A549 (cell line): ENCODE results near the gene ITGA11. TPM values are rescaled to one million over a fixed set of nuclear protein-coding genes. Genes with fewer than 3 reads are reported as not detected.

ENCODE experiments used
- ATAC-seq, 2 experiments: fragments of 200-7000 bp in 1 of 2; fragments of >200 bp in 1 of 2; cut with Nextera tagmentation in 1 of 2; cut with Tn5 transposase in 1 of 2; 3 replicates each; pipeline versions ENCODE4 v1.8.0 to v1.9.1; 2018 to 2020; ENCODE audit warnings: mild to moderate bottlenecking in 1 of 2, moderate library complexity in 1 of 2
- CTCF ChIA-PET: fragments of 300-600 bp; sonication (Branson Sonifier 250); formaldehyde crosslinking; extraction: SDS; loops from one replicate; lab custom pipeline; 2021; ENCODE audit warnings: antibody characterized with exemption, inconsistent platforms; lab: Yijun Ruan, JAX
- POLR2A ChIA-PET: fragments of 350-600 bp; formaldehyde crosslinking; extraction: SDS; loops from one replicate; lab custom pipeline; 2021; ENCODE audit warnings: antibody characterized with exemption, inconsistent platforms; lab: Yijun Ruan, JAX
- DNase-seq, 2 experiments: peaks; one replicate each; pipeline versions ENCODE4 v3.0.0 to v3.0.0-alpha.2; 2011 to 2016; ENCODE audit warnings: low read depth in 1 of 2, low spot score in 1 of 2
- FAIRE-seq: peaks from 2 replicates; lab custom pipeline; 2011; peaks lifted over from hg19 to GRCh38; lab: Jason Lieb, UNC
- H3K27ac ChIP-seq, 2 experiments: fragments of >200 bp; sonication (Bioruptor Twin); formaldehyde crosslinking; 3 replicates each; pipeline ENCODE4 v1.5.1; 2016 to 2017
- H3K4me1 ChIP-seq: fragments of >200 bp; sonication (Bioruptor Twin); formaldehyde crosslinking; 3 replicates; pipeline ENCODE4 v1.6.1; 2016
- H3K4me2 ChIP-seq: fragments of >200 bp; sonication (Bioruptor Twin); formaldehyde crosslinking; 3 replicates; pipeline ENCODE4 v1.6.1; 2016
- H3K4me3 ChIP-seq: fragments of >200 bp; sonication (Bioruptor Twin); formaldehyde crosslinking; 3 replicates; pipeline ENCODE4 v1.5.1; 2016
- H3K9me3 ChIP-seq: fragments of >200 bp; sonication (Bioruptor Twin); formaldehyde crosslinking; 3 replicates; pipeline ENCODE4 v1.6.1; 2016
- CEBPB ChIP-seq, 2 experiments: fragments of >200 bp in 1 of 2; sonication (Bioruptor Twin) in 1 of 2; formaldehyde crosslinking in 1 of 2; IDR thresholded peaks; 2 replicates each; pipeline ENCODE4 v1.6.1; 2012 to 2016
- CHD2 ChIP-seq: fragments of 150-350 bp; IDR thresholded peaks from 2 replicates; pipeline ENCODE4 v1.6.1; 2014; ENCODE audit warnings: low read length; ENCODE audit not compliant: partially characterized antibody
- EHMT2 ChIP-seq: fragments of 200-600 bp; sonication (generic); IDR thresholded peaks from 2 replicates; pipeline ENCODE4 v1.6.1; 2016; ENCODE audit warnings: antibody characterized with exemption, low read depth, mild to moderate bottlenecking, moderate library complexity
- EP300 ChIP-seq, 2 experiments: fragments of >200 bp; sonication (Bioruptor Twin); formaldehyde crosslinking; IDR thresholded peaks; 2 replicates in 1 of 2; 3 replicates in 1 of 2; pipeline ENCODE4 v1.6.1; 2016 to 2017
- ESRRA ChIP-seq: fragments of 150-350 bp; IDR thresholded peaks from 2 replicates; pipeline ENCODE4 v1.6.1; 2014; ENCODE audit warnings: mild to moderate bottlenecking, low read length, borderline replicate concordance
- FOSL2 ChIP-seq, 2 experiments: fragments of 450-650 bp in 1 of 2; fragments of >200 bp in 1 of 2; sonication (Bioruptor Twin) in 1 of 2; formaldehyde crosslinking; IDR thresholded peaks; 2 replicates each; pipeline versions ENCODE4 v1.5.0 to v1.6.1; 2016 to 2020; ENCODE audit warnings: mild to moderate bottlenecking in 1 of 2, moderate library complexity in 1 of 2
- GATA3 ChIP-seq: IDR thresholded peaks from 2 replicates; pipeline ENCODE4 v1.6.1; 2012; ENCODE audit warnings: borderline replicate concordance
- HEYL ChIP-seq: fragments of 250-450 bp; sonication (Bioruptor Pico); IDR thresholded peaks from 2 replicates; pipeline ENCODE4 v1.8.0; 2021; ENCODE audit warnings: mild to moderate bottlenecking, moderate library complexity
- HOXA7 ChIP-seq: fragments of 250-450 bp; sonication (Bioruptor Pico); IDR thresholded peaks from 2 replicates; pipeline ENCODE4 v1.5.0; 2020; ENCODE audit warnings: mild to moderate bottlenecking, moderate library complexity
- HOXB13 ChIP-seq: fragments of 250-450 bp; sonication (Bioruptor Pico); IDR thresholded peaks from 2 replicates; pipeline ENCODE4 v1.5.0; 2020; ENCODE audit warnings: low read depth, mild to moderate bottlenecking, moderate library complexity
- JUNB ChIP-seq: fragments of >200 bp; sonication (Bioruptor Twin); formaldehyde crosslinking; IDR thresholded peaks from 2 replicates; pipeline ENCODE4 v1.6.1; 2016
- KDM1A ChIP-seq: fragments of 200-600 bp; sonication (generic); IDR thresholded peaks from 2 replicates; pipeline ENCODE4 v1.6.1; 2016; ENCODE audit warnings: low read depth, mild to moderate bottlenecking
- MAFK ChIP-seq: fragments of 450-650 bp; IDR thresholded peaks from 2 replicates; pipeline ENCODE4 v1.6.1; 2014; ENCODE audit not compliant: partially characterized antibody
- NPAS2 ChIP-seq: fragments of 250-450 bp; sonication (Bioruptor Pico); IDR thresholded peaks from 2 replicates; pipeline ENCODE4 v1.8.0; 2022; ENCODE audit warnings: mild to moderate bottlenecking, moderate library complexity, borderline replicate concordance
- PHF8 ChIP-seq: fragments of 200-600 bp; sonication (generic); IDR thresholded peaks from 2 replicates; pipeline ENCODE4 v1.6.1; 2016; ENCODE audit warnings: low read depth, mild to moderate bottlenecking, antibody characterized with exemption, moderate library complexity, borderline replicate concordance
- POLR2AphosphoS2 ChIP-seq: conservative IDR thresholded peaks from 2 replicates; pipeline ENCODE4 v1.6.1; 2012; ENCODE audit warnings: low read length, improper control_type of control experiment, inconsistent platforms
- RFX5 ChIP-seq: fragments of 450-650 bp; IDR thresholded peaks from 2 replicates; pipeline ENCODE4 v1.7.1; 2014; ENCODE audit warnings: antibody characterized with exemption, mild to moderate bottlenecking, moderate library complexity
- SREBF2 ChIP-seq: fragments of 450-650 bp; IDR thresholded peaks from 2 replicates; pipeline ENCODE4 v1.6.1; 2014; ENCODE audit warnings: mild to moderate bottlenecking, moderate library complexity
- TP53 ChIP-seq: fragments of 250-450 bp; sonication (Bioruptor Pico); IDR thresholded peaks from 2 replicates; pipeline ENCODE4 v1.5.0; 2021; ENCODE audit warnings: mild to moderate bottlenecking, moderate library complexity
- ZFP36 ChIP-seq: fragments of 450-650 bp; IDR thresholded peaks from 2 replicates; pipeline ENCODE4 v1.6.1; 2014; ENCODE audit warnings: borderline replicate concordance; ENCODE audit not compliant: partially characterized antibody
- ZNF302 ChIP-seq: fragments of 250-450 bp; sonication (Bioruptor Pico); IDR thresholded peaks from 2 replicates; pipeline ENCODE4 v1.9.0; 2021; ENCODE audit warnings: inconsistent platforms, mild to moderate bottlenecking, moderate library complexity
- ZSCAN20 ChIP-seq: fragments of 250-450 bp; sonication (Bioruptor Pico); IDR thresholded peaks from 2 replicates; pipeline ENCODE4 v1.8.0; 2022; ENCODE audit warnings: mild to moderate bottlenecking, moderate library complexity
- WGBS: methylation state at CpG from one replicate; pipeline ENCODE4 v1.1.6; 2017; ENCODE audit errors: missing lambda C conversion rate; 5-methylcytosine and 5-hydroxymethylcytosine counted together
- polyA plus RNA-seq, 4 experiments: library from polyadenylated mRNA; depleted of rRNA in 3 of 4; stranded (reverse); fragments of >200 nt; fragmentation: RNase III in 1 of 4; extraction: RNeasy Plus Mini Kit Qiagen cat#74134 plus additional on column Dnase treatment in 1 of 4; gene quantifications; 2 replicates in 3 of 4; 3 replicates in 1 of 4; pipeline ENCODE4 v1.2.3, GENCODE V29; 2011 to 2017
- TF ChIP-seq, protein P1 (sequence below): IDR thresholded peaks from 2 replicates; pipeline ENCODE4 v1.6.1; 2012
- TF ChIP-seq, protein P2 (sequence below): fragments of >200 bp; sonication (Bioruptor Twin); formaldehyde crosslinking; IDR thresholded peaks from 3 replicates; pipeline ENCODE4 v1.5.1; 2016
- TF ChIP-seq, protein P3 (sequence below): fragments of >200 bp; sonication (Bioruptor Twin); formaldehyde crosslinking; IDR thresholded peaks from 3 replicates; pipeline ENCODE4 v1.6.1; 2016

Gene ITGA11
- polyA plus RNA-seq, 2 of the 4 experiments (the other 2 are of a cell fraction), result 8.3 to 17.2 TPM

DNA sequence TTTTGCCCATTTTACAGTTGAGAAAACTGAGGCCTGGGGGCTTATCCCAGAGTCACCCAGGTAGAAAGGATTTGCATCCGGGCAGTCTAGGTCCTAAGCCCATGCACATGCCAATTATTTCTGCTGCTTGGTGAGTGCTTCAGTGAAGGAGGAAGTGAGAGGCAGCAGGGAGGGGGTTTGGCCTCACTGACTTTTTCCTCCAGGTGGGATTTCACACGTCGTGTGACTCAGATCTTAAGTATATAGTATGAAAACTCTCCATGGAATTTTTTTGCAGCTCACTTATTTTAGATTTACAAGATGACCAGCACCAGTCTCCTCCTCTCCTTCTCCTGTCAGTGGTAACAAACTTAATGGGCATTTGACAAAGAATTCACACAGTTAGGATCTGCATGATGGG lies 4.6 kb downstream of the ITGA11 start:
- no peak for TF ChIP-seq CEBPB (IDR thresholded peaks at IDR 0.05)
- no peak for TF ChIP-seq SREBF2
- TF ChIP-seq, protein P1, sequence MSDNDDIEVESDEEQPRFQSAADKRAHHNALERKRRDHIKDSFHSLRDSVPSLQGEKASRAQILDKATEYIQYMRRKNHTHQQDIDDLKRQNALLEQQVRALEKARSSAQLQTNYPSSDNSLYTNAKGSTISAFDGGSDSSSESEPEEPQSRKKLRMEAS, result no peak
- TF ChIP-seq KDM1A, result no peak
- no peak for TF ChIP-seq TP53 (CRISPR knock-in tag)
- Histone ChIP-seq H3K4me2 (peak overlapping the region; percentile 36; the same call in 2 of the 3 replicates), H3K27ac (peak overlapping the region; percentile 1 to 41; a peak in 2 of 6 replicates), H3K4me1 (peaks cover 21% of the 10 kb centered on the region), H3K9me3 (no peaks in the 10 kb centered on the region), H3K4me3 (no peak overlapping the region)
- no peak for FAIRE-seq
- no peak for DNase-seq
- ChIA-PET POLR2A (interaction anchor here (0.8 kb wide), 1 partner anchor 150 kb away, joined by 3 read pairs; the partner anchor contains the start of gene FEM1B), CTCF (interaction anchor here (0.8 to 2.5 kb wide), 8 partner anchors 9 to 175 kb away, joined by 3 to 7 read pairs (median 3); no protein-coding TSS in a partner anchor)
- WGBS, result 54% methylated on average over 3 of the region's 3 CpGs
- ATAC-seq, result no peak

DNA sequence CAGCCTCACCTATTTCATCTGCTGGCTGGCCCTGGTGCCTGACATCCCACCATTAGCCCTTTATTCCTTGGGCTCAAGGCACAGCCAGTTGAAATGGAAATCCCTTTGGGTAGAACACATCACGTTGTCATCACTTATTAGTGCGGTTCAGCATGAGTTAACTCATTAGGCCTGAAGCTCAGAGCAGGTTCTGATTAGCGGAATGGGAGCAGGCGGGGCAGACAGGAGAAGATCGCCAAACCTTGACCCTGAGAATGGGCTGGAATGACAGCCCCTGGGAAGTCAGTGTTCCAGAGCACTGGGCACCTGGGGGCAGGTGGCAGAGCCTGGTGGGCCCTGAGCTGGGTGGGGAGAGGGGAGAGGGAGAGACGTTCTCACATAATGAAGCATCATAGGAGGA lies 5.8 kb downstream of the ITGA11 start:
- Histone ChIP-seq H3K4me3 (no peak overlapping the region), H3K4me2 (no peak overlapping the region), H3K27ac (no peak overlapping the region; a peak in 1 of 6 replicates), H3K4me1 (peaks cover 30% of the 10 kb centered on the region), H3K9me3 (no peaks in the 10 kb centered on the region)
- FAIRE-seq, result no peak
- ChIA-PET CTCF (interaction anchor here (1.0 to 2.5 kb wide), 4 partner anchors 8 to 128 kb away, joined by 3 to 7 read pairs (median 4); no protein-coding TSS in a partner anchor), POLR2A (no interaction called here)
- TF ChIP-seq SREBF2, result no peak
- TF ChIP-seq HOXB13 (CRISPR knock-in tag), result no peak
- no peak for TF ChIP-seq EHMT2
- no peak for TF ChIP-seq HOXA7 (CRISPR knock-in tag)
- TF ChIP-seq HEYL (CRISPR knock-in tag), result no peak
- no peak for TF ChIP-seq CEBPB (IDR thresholded peaks at IDR 0.05)
- TF ChIP-seq GATA3, result no peak
- no peak for TF ChIP-seq RFX5
- no peak for TF ChIP-seq EP300 (IDR thresholded peaks at IDR 0.05)
- TF ChIP-seq, protein P2, sequence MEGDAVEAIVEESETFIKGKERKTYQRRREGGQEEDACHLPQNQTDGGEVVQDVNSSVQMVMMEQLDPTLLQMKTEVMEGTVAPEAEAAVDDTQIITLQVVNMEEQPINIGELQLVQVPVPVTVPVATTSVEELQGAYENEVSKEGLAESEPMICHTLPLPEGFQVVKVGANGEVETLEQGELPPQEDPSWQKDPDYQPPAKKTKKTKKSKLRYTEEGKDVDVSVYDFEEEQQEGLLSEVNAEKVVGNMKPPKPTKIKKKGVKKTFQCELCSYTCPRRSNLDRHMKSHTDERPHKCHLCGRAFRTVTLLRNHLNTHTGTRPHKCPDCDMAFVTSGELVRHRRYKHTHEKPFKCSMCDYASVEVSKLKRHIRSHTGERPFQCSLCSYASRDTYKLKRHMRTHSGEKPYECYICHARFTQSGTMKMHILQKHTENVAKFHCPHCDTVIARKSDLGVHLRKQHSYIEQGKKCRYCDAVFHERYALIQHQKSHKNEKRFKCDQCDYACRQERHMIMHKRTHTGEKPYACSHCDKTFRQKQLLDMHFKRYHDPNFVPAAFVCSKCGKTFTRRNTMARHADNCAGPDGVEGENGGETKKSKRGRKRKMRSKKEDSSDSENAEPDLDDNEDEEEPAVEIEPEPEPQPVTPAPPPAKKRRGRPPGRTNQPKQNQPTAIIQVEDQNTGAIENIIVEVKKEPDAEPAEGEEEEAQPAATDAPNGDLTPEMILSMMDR, result no peak
- TF ChIP-seq FOSL2 (IDR thresholded peaks at IDR 0.05), result no peak
- no peak for TF ChIP-seq FOSL2 (CRISPR knock-in tag; IDR thresholded peaks at IDR 0.05)
- no peak for TF ChIP-seq MAFK
- no peak for TF ChIP-seq CHD2
- TF ChIP-seq JUNB, result no peak
- TF ChIP-seq ESRRA, result no peak
- ATAC-seq, result no peak
- WGBS, result 85% methylated on average over 6 of the region's 6 CpGs
- no peak for DNase-seq

DNA sequence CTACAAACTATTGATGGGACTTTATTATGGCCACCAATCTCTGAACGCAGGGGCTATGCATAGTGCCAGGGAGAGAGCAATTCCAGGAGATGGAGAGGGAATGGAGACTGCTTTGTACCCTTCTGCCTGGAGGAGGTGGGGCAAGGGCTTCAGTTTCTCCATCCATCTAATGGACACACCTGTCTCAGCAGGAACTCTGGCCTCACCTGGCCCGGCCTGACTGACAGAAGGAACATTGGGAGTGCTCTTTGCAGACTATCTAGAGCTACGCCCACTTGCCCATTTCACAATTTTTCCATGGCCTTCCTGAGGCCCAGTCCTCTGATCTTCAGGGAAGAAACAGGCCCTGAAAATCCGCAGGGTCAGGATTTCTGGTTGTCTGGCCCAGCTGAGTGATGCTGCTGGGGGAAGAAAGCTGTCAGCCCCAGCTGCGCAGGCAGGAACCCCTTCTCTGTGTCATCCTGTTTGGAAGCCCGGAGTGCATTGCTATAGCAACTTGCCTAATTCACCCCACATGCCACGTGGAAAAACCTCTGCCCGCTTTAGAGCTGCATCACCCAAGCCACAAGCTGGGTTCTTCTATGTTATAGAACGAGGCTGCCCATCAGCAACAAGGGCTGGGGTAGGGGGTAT lies 6.4 kb downstream of the ITGA11 start:
- ATAC-seq, result no peak
- TF ChIP-seq PHF8, result no peak
- no peak for TF ChIP-seq ZFP36
- TF ChIP-seq ZSCAN20 (CRISPR knock-in tag), result no peak
- TF ChIP-seq FOSL2 (IDR thresholded peaks at IDR 0.05), result no peak
- TF ChIP-seq FOSL2 (CRISPR knock-in tag; IDR thresholded peaks at IDR 0.05), result no peak
- no peak for TF ChIP-seq EP300 (IDR thresholded peaks at IDR 0.05)
- no peak for TF ChIP-seq MAFK
- TF ChIP-seq NPAS2 (CRISPR knock-in tag), result no peak
- no peak for TF ChIP-seq EHMT2
- no peak for TF ChIP-seq GATA3
- no peak for TF ChIP-seq ZNF302
- TF ChIP-seq, protein P2, result no peak
- TF ChIP-seq, protein P3, sequence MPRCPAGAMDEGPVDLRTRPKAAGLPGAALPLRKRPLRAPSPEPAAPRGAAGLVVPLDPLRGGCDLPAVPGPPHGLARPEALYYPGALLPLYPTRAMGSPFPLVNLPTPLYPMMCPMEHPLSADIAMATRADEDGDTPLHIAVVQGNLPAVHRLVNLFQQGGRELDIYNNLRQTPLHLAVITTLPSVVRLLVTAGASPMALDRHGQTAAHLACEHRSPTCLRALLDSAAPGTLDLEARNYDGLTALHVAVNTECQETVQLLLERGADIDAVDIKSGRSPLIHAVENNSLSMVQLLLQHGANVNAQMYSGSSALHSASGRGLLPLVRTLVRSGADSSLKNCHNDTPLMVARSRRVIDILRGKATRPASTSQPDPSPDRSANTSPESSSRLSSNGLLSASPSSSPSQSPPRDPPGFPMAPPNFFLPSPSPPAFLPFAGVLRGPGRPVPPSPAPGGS, result no peak
- TF ChIP-seq POLR2AphosphoS2, result no peak
- H3K4me1 ChIP-seq, result peaks cover 35% of the 10 kb centered on the region
- 90% methylated on average over 9 of the region's 9 CpGs for WGBS
- no peak overlapping the region for H3K27ac ChIP-seq
- no peaks in the 10 kb centered on the region for H3K9me3 ChIP-seq
- no peak for DNase-seq
- CTCF ChIA-PET, result interaction anchor here (1.0 to 2.5 kb wide), 4 partner anchors 8 to 129 kb away, joined by 3 to 7 read pairs (median 4); no protein-coding TSS in a partner anchor
- H3K4me3 ChIP-seq, result no peak overlapping the region
- POLR2A ChIA-PET, result no interaction called here
- no peak for FAIRE-seq
- no peak overlapping the region for H3K4me2 ChIP-seq
